Adrenal gland (tissue), 12 donors: ENCODE results near the gene IMMP2L. TPM values are rescaled to one million over a fixed set of nuclear protein-coding genes. Genes with fewer than 3 reads are reported as not detected.

Experiments used
- DNase-seq, 7 donors: peaks; one replicate each; pipeline ENCODE4 v3.0.0-alpha.2; 2019 to 2020
- H3K27ac ChIP-seq, 5 donors: fragments of 200-600 bp; sonication (generic) in 4 of 5; 1 replicate in 3 of 5; 2 replicates in 2 of 5; pipeline versions ENCODE4 v1.5.1 to v1.8.0; 2016 to 2020; ENCODE audit warnings: mild to moderate bottlenecking in 1 of 5
- H3K27me3 ChIP-seq: fragments of 200-600 bp; 2 replicates; pipeline ENCODE4 v1.8.0; 2021
- H3K36me3 ChIP-seq, 2 donors: fragments of 200-600 bp; replicated peaks in 1 of 2; 1 replicate in 1 of 2; 2 replicates in 1 of 2; pipeline versions ENCODE4 v1.5.1 to v1.8.0; 2018 to 2022
- H3K4me1 ChIP-seq, 2 donors: fragments of 200-600 bp; replicated peaks in 1 of 2; 1 replicate in 1 of 2; 2 replicates in 1 of 2; pipeline versions ENCODE4 v1.5.1 to v1.8.0; 2018 to 2021
- H3K4me3 ChIP-seq, 4 donors: fragments of 200-600 bp; sonication (generic) in 3 of 4; one replicate each; pipeline ENCODE4 v1.5.1; 2016 to 2018
- H3K9me3 ChIP-seq, 3 donors: fragments of 200-600 bp; sonication (generic) in 1 of 3; replicated peaks in 1 of 3; 1 replicate in 2 of 3; 2 replicates in 1 of 3; pipeline versions ENCODE4 v1.5.1 to v1.8.0; 2016 to 2021
- POLR2A ChIP-seq, 2 donors: fragments of 450-650 bp; IDR thresholded peaks; one replicate each; pipeline ENCODE4 v1.6.1; 2017; ENCODE audit warnings: antibody characterized with exemption in 2 of 2, mild to moderate bottlenecking in 2 of 2, moderate library complexity in 1 of 2
- WGBS, 4 donors: extraction: QIAGEN DNeasy Blood & Tissue Kit in 2 of 4; methylation state at CpG; one replicate each; pipeline versions ENCODE4 v1.1.5 to v1.1.7; 2013 to 2017; 5-methylcytosine and 5-hydroxymethylcytosine counted together
- intact Hi-C, 2 donors: fragments of 100-400 bp; cut with DNase I; formaldehyde crosslinking; loops; one replicate each; pipeline versions ENCODE4 v1.14.1 to v1.15.0; 2022 to 2023
- polyA plus RNA-seq, 3 donors: library from polyadenylated mRNA; stranded (reverse); fragments of 200-250 nt in 2 of 3; fragments of 350-450 nt in 1 of 3; fragmentation: Illumina TruSeq in 1 of 3; extraction: RNeasy Lipid Tissue Mini Kit (QIAGEN cat#74804) in 1 of 3; gene quantifications; one replicate each; pipeline ENCODE4 v1.2.3, GENCODE V29; 2013 to 2014
- total RNA-seq, 9 donors: library from RNA; depleted of rRNA in 4 of 9; stranded (reverse); fragments of >200 nt in 4 of 9; fragments of 120-200 nt in 1 of 9; fragmentation: NEBNext Ultra II Directional in 1 of 9; extraction: Animal tissue kit (Norgen Biotek cat#: 25700) in 1 of 9; gene quantifications; one replicate each; pipeline versions ENCODE4 v1.1.0 to v1.2.4, GENCODE V29; 2013 to 2023
- TF ChIP-seq, protein P1 (sequence below), 6 experiments: fragments of 450-650 bp in 4 of 6; fragments of 200-600 bp in 2 of 6; sonication (generic) in 1 of 6; IDR thresholded peaks; 1 replicate in 5 of 6; 2 replicates in 1 of 6; pipeline versions ENCODE4 v1.5.1 to v1.8.0; 2016 to 2021; ENCODE audit warnings: antibody characterized with exemption in 6 of 6, mild to moderate bottlenecking in 2 of 6, moderate library complexity in 1 of 6
- donor health status: healthy with polysubstance abuse.
- donor health status: Bipolar disorder and iron deficiency.
- donor health status: DM: yes; HTN: yes; CAD: no.
- donor health status: DM: no; HTN: no; CAD: no.
- donor health status: DM: no; HTN: no; CAD: no.
- donor health status: DM: yes; HTN: yes; CAD: no.

Gene IMMP2L
- total and polyA plus RNA-seq, 12 donors: 13.4 to 34.1 (median 25.3) TPM

DNA sequence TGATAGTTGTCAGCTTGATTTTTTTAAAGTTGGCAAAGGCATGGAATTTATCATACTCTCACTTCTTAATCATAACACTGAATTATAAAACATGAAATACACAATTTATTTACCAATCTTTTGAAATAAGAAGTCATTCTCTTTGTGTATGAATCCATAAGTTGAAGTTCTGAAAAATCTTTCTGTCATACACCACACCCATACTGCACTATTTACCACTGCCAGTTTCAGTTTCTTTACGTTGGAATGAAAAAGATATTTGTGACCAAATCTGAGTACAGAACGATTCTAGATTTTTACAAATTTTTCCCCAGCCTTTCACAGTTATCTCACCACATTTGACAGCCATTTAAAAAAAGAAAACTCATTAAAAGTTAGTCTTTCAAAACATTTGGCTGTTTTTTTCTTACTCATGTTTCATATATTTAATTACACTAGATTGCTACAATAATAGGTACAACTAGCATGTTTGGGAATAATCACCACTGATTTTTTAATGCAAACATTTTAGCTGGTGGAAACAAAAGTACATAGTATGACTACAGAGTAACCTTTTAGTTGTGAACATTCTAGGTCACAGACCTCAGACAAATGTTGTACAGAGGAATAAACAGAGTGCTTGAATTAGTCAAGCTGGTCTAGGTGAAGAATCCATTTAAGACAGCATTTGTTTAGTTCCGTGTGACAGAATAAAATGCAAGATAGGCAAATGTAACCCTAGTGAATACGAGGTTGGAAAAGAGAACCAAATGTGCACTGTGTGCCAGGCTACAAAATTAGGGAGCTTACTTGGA, 656.3 kb downstream of the IMMP2L start:
- no peak for DNase-seq
- intact Hi-C loops: no loop called here
- TF ChIP-seq POLR2A (IDR thresholded peaks at IDR 0.05): no peak
- TF ChIP-seq, protein P1, sequence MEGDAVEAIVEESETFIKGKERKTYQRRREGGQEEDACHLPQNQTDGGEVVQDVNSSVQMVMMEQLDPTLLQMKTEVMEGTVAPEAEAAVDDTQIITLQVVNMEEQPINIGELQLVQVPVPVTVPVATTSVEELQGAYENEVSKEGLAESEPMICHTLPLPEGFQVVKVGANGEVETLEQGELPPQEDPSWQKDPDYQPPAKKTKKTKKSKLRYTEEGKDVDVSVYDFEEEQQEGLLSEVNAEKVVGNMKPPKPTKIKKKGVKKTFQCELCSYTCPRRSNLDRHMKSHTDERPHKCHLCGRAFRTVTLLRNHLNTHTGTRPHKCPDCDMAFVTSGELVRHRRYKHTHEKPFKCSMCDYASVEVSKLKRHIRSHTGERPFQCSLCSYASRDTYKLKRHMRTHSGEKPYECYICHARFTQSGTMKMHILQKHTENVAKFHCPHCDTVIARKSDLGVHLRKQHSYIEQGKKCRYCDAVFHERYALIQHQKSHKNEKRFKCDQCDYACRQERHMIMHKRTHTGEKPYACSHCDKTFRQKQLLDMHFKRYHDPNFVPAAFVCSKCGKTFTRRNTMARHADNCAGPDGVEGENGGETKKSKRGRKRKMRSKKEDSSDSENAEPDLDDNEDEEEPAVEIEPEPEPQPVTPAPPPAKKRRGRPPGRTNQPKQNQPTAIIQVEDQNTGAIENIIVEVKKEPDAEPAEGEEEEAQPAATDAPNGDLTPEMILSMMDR (IDR thresholded peaks at IDR 0.05): no peak
- Histone ChIP-seq H3K36me3 (no peaks in the 10 kb centered on the region), H3K27me3 (no peaks in the 10 kb centered on the region), H3K27ac (no peak overlapping the region), H3K9me3 (no peaks in the 10 kb centered on the region), H3K4me1 (no peaks in the 10 kb centered on the region), H3K4me3 (no peak overlapping the region)
- 90 to 91% (median 91%) methylated on average over 4 of the region's 4 CpGs for WGBS, 4 donors

DNA sequence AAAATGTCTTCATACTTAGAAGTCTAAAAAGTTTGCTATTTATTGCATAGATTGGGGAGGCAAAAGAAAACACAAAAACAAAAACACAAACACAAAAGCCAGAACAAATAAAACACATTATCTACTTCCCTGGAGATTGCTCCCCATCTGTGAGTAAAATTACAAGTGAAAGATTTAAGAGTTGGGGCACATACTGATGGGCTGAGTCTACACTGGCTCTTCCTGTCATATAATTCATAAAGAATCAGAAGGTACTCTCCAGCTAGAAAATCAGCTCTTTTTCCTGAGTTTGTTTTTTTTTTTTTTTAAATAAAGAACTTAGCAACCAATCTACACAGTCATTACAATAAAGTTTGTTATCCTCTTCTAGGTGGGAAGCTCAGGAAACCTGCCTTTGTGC, 663.8 kb downstream of the IMMP2L start:
- DNase-seq: no peak
- Histone ChIP-seq H3K27me3 (no peaks in the 10 kb centered on the region), H3K27ac (no peak overlapping the region), H3K4me1 (no peaks in the 10 kb centered on the region), H3K36me3 (no peaks in the 10 kb centered on the region), H3K4me3 (no peak overlapping the region), H3K9me3 (no peaks in the 10 kb centered on the region)
- intact Hi-C loops: no loop called here
- TF ChIP-seq, protein P1 (IDR thresholded peaks at IDR 0.05): no peak
- no peak for TF ChIP-seq POLR2A (IDR thresholded peaks at IDR 0.05)

DNA sequence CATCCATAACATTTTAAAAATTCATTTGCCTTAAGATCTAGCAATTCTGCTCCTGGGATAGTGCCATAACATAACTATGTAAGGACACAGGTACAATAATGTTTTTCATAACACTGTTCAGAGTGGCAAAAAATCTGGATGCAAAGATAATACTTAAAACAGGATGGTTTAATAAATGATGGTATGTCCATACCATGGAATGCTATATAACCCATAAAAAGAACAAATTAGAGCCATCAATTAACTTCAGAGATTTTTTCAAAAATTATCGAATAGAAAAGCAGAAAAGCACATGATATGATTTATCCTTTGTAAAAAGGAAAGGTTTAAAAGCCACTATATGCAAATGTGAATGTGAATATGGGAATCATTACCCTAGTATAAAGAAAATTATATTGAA, 664.8 kb downstream of the IMMP2L start:
- no peaks in the 10 kb centered on the region for H3K4me1 ChIP-seq
- TF ChIP-seq POLR2A (IDR thresholded peaks at IDR 0.05): no peak
- TF ChIP-seq, protein P1 (IDR thresholded peaks at IDR 0.05): no peak
- no peak overlapping the region for H3K27ac ChIP-seq
- H3K9me3 ChIP-seq: no peaks in the 10 kb centered on the region
- whole genome bisulfite sequencing, 4 donors: 84 to 96% (median 94%) methylated on average over 1 of the region's 1 CpG
- no peak overlapping the region for H3K4me3 ChIP-seq
- no peaks in the 10 kb centered on the region for H3K27me3 ChIP-seq
- H3K36me3 ChIP-seq: no peaks in the 10 kb centered on the region
- intact Hi-C loops: no loop called here
- DNase-seq: no peak

DNA sequence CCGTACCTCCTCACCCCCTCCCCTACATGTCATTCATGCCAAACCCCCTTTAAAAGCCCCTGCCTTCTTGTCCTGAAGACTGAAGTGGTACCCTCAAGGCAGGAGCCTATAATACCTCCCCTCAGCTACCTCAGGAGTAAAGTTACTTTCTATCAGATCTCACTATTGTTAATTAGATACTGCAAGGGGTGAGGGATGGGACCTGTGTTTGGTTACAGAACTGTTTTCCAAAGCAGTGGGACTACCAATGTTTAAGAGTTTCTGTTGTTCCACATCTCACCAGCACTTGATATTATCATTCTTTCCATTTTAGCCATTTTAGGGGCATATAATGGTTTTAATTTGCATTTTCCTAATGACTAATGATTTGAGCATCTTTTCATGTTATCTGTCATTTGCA, 668.2 kb downstream of the IMMP2L start:
- WGBS, 4 donors: 95 to 100% (median 100%) methylated on average over 1 of the region's 1 CpG
- Histone ChIP-seq H3K4me3 (no peak overlapping the region), H3K27ac (no peak overlapping the region), H3K4me1 (no peaks in the 10 kb centered on the region), H3K36me3 (no peaks in the 10 kb centered on the region), H3K27me3 (no peaks in the 10 kb centered on the region), H3K9me3 (no peaks in the 10 kb centered on the region)
- TF ChIP-seq POLR2A (IDR thresholded peaks at IDR 0.05): no peak
- TF ChIP-seq, protein P1 (IDR thresholded peaks at IDR 0.05): no peak
- no peak for DNase-seq
- intact Hi-C loops: no loop called here
